ENCODE measurements around the gene KAZALD1.

The KAZALD1 gene

GRCh38 chr10:101054876-101055275 lies 6.9 kb upstream of the KAZALD1 start:
- DNase-seq (ENCODE audit: low read depth), result no peak
- TF ChIP-seq CTCF (conservative IDR thresholded peaks at IDR 0.05; ENCODE audit: control insufficient read depth, insufficient read depth, low read depth, low read length), result no peak

GRCh38 chr10:101055411-101055810 lies 6.4 kb upstream of the KAZALD1 start:
- no peak overlapping the region for H3K4me3 ChIP-seq (ENCODE audit: control insufficient read depth, low read depth, low read length)
- TF ChIP-seq CTCF (conservative IDR thresholded peaks at IDR 0.05; ENCODE audit: control insufficient read depth, insufficient read depth, low read depth, low read length), result no peak
- no peak for DNase-seq (ENCODE audit: low read depth)

More at GRCh38 chr10:101054876-101055275, 6.9 kb upstream of the KAZALD1 start:
- H3K4me3 ChIP-seq (ENCODE audit: control insufficient read depth, low read depth, low read length), result no peak overlapping the region

GRCh38 chr10:101056365-101057151 lies 5.2 kb upstream of the KAZALD1 start:
- no peak for DNase-seq (ENCODE audit: low read depth)
- TF ChIP-seq CTCF (conservative IDR thresholded peaks at IDR 0.05; ENCODE audit: control insufficient read depth, insufficient read depth, low read depth, low read length), result no peak
- no peak overlapping the region for H3K4me3 ChIP-seq (ENCODE audit: control insufficient read depth, low read depth, low read length)

- peak; percentile 87 for TF ChIP-seq CTCF (conservative IDR thresholded peaks at IDR 0.05; ENCODE audit: control insufficient read depth, insufficient read depth, low read depth, low read length)
- H3K4me3 ChIP-seq (ENCODE audit: control insufficient read depth, low read depth, low read length), result peak overlapping the region; percentile 96
- peak; percentile 96 for DNase-seq (ENCODE audit: low read depth)
These were observed 1.5 kb upstream of the KAZALD1 start for GRCh38 chr10:101060036-101060950.

- TF ChIP-seq CTCF (conservative IDR thresholded peaks at IDR 0.05; ENCODE audit: control insufficient read depth, insufficient read depth, low read depth, low read length), result no peak
- H3K4me3 ChIP-seq (ENCODE audit: control insufficient read depth, low read depth, low read length), result peak overlapping the region; percentile 96
- peak; percentile 86 for DNase-seq (ENCODE audit: low read depth)
These were observed 702 bp upstream of the KAZALD1 start for GRCh38 chr10:101060951-101061623.

Measured in fibroblast of mammary gland (primary cell).